Stimulated activated CD4-positive, alpha-beta T cell treated with anti-CD3 and anti-CD28 coated beads, Interleukin-1b, Interleukin-23, amount 100 ng/mL, for 24 hours (primary cell): Measurements from ENCODE around the gene CFAP100.

Experiments
- DNase-seq, 4 experiments: peaks; one replicate each; pipeline ENCODE4 v3.0.0-alpha.2; 2020; ENCODE audit warnings: low read depth in 4 of 4, low spot score in 1 of 4

CFAP100 gene

GRCh38 chr3:126419886-126420786 is 25.4 kb downstream of the CFAP100 start:
- no peak for DNase-seq

DNA sequence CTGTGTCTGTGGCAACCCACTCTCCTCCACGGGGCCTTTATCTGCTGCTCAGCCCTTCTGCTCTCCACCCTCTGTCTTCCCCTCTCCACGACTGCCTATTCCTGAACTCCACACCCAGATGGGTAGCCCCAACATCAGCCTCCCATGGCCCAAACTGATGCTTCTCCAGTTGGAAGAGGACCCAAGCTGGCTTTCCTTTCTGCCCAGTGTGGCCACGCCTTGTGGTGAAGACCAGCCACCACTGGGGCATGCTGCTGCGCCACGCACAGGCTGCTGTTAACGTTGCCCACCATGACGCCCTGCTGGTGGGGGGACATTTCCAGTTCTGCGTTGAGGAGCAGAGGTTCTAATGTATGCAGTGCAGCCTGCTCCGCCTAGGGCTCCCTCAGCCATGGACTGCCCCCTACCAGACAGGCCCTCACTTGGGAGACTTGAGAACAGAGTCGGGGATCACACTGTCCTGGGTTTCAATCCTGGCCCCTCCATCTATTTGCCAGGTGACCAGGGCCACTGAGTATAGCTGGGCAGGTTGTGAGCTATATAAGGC is 26.9 kb downstream of the CFAP100 start:
- DNase-seq = no peak

- DNase-seq = no peak
Observed at GRCh38 chr3:126422121-126422520, 27.4 kb downstream of the CFAP100 start.

DNA sequence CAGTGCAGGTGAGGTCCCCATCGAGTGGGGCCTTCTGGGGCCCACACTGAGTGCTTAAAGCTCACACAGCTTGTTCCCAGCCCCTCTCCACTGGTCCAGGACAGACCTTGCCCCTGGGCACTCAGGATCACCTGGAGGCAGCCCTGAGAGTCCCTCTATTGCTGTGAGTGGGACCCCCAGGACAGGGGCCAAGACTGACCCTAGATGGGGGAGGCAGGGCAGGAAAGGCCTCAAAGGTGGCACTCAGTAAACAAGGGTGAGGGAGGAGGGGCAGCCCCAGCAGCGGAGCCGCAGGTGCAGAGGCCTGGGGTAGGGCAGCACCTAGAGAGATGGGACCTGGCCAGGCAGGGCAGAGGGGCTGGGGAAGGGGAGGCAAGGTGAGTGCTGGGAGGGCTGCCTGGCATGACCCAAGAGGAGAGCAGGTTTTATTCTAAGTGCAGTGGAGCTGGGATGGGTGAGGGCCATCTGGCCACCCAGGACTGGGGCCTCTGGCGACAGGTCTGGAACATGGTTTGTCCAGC is 27.9 kb downstream of the CFAP100 start:
- no peak for DNase-seq

DNA sequence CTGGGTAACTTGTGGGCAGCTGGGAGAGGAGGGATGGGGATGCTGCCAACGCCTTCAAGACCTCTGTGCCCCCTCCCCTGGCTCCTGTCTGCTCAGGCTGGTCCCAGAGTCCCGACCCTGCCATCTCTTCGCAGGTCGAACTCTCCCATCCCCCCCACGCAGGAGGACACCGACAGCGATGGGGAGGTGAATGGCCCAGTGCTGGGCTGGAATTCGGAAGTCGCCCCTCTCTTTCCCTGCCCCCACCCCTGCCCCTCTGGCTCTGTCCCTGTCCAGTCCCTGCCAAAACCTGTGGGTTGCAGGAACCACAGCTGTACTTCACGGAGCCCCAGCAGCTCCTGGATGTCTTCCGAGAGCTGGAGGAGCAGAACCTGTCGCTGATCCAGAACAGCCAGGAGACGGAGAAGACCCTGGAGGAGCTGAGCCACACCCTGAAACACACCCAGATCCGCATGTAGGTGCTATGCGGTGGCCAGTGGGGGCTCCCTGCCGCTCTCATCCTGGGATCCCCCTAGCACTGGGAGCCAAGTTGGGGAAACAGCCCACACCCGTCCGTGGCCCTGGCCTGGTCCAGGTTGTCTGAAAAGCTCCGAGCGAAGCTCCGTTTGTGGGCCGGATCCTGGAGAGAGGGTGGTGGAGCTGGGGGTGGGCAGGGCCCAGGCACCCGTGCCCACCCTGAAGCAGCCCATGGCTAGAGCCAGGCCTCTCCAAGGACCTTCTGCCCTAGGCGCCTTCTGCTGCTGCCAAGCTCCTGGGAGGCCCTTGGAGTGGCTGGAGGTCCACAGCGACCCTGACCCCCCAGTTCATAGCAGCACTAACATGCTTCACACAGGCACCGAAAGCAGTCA is 28.7 kb downstream of the CFAP100 start:
- no peak for DNase-seq

- DNase-seq = no peak
Observed at GRCh38 chr3:126424039-126424717, 29.5 kb downstream of the CFAP100 start.

DNA sequence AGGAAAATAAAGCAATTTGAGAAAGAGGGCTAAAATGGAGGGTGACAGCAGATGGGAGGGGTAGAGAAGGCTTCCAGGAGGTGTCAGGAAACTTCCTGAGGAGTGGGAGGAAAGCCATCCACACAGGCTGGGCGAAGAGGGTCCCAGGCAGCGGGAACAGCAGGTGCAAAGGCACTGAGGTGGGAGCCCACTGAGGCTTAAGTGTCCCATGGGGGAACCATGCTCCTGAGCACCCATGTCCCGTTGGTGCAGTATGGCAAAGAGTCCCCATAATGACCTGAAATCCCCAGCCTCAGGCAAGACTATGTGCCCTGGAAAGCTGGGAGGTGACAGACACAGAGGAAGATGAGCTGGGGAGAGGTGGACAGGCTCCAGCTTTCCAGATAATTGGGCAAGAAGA is 30.0 kb downstream of the CFAP100 start:
- DNase-seq = no peak

- DNase-seq = no peak
Observed at GRCh38 chr3:126431103-126431534, 36.4 kb downstream of the CFAP100 start.

DNA sequence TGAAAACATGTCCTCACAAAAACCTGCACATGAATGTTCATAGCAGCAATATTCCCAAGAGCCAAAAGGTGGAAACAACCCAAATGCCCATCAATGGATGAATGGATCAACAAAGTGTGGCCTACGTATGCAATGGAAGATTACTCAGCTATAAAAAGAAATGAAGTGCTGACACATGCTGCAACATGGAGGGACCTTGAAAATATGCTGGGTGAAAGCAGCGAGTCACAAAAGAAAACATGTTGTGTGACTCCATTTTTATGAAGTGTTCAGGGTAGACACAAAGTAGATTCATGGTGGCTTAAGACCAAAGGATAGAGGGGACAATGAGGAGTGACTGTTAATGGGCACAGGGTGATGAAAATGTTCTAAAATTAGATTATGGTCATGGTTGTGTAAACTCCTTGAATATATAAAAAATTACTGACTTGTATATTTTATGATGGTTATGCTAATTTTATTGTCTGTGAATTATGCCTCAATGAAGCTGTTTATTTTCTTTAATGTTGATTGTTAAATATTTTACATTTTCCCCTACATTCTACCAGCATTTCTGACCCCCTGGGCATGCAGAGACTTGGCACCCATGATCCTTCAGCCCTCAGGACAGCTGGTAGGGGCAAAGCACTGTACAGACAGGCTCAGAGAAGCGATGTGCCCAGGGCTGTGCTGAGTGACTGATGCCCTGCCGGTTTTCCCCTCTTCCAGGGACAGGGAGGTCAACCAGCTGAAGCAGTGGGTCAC is 37.8 kb downstream of the CFAP100 start:
- DNase-seq = no peak

DNA sequence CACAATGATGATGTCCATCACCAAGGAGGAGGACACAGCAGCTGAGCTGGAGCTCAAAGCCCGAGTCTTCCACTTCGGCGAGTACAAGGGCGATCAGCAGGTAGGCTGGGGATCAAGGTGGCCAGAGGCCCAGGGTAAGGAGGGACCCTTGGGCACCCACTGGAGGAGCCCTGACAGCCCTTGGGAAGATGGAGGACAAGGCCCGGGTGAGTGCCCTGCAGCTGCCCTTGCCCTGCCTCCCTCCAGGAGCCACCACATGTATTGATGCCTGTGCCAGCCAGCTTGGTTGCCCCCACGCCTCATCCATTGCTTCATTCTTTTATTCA is 38.4 kb downstream of the CFAP100 start:
- no peak for DNase-seq

- DNase-seq = no peak
Observed at GRCh38 chr3:126433496-126434263, 39.0 kb downstream of the CFAP100 start.

GRCh38 chr3:126434264-126434590 is 39.5 kb downstream of the CFAP100 start:
- DNase-seq = no peak

- DNase-seq = no peak
Observed at GRCh38 chr3:126434931-126435411, 40.3 kb downstream of the CFAP100 start.

- DNase-seq = no peak
Observed at GRCh38 chr3:126435456-126436315, 41.0 kb downstream of the CFAP100 start.

- DNase-seq = no peak
Observed at GRCh38 chr3:126436826-126437717, 42.4 kb downstream of the CFAP100 start.

DNA sequence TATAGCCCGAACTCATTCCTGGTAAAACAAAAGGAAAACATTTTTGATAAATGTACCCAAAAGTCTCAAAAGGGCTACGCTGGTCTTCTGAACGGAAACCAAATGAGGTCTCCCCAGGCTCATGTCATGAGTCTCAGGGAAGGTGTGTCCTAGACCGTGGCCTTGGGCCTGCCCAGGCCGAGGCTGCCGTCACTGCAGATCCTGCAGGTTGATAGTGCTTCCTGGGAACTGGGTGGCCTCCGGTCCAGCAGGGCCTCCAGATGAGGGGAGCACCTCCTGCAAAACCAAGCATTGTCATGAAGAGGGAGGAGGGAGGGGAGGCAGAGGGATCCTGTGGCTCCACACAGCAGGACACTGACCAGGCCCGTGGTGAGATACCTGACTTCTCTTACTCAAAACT is 43.5 kb downstream of the CFAP100 start:
- no peak for DNase-seq

DNA sequence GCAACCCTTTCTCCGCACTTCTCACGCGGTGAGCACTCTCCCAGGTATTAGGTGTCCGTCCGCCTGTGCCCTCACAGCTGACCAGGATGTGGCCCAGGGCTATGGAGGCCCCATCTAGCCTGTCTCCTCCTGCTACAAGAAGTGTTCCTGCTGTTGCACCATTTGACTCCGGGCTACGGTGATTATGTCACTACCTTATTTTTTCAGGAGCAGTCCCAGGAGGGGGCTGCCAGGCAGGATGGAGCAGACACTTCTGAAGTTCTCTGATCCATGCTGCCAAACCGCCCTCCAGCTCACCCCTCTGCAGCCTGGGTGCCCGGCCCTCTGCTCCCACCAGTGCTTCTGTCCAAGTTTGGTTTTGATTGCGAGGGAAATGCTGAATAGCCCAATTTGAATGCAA is 44.0 kb downstream of the CFAP100 start:
- no peak for DNase-seq
